ENCODE data around the gene LAYN. TPM values are rescaled to one million over a fixed set of nuclear protein-coding genes. Genes with fewer than 3 reads are reported as not detected.

The LAYN gene
- total and polyA plus RNA-seq, 9 of the 15 experiments (the other 6 are each of a cell fraction or from before 2014, with no cell fraction given): not detected

DNA sequence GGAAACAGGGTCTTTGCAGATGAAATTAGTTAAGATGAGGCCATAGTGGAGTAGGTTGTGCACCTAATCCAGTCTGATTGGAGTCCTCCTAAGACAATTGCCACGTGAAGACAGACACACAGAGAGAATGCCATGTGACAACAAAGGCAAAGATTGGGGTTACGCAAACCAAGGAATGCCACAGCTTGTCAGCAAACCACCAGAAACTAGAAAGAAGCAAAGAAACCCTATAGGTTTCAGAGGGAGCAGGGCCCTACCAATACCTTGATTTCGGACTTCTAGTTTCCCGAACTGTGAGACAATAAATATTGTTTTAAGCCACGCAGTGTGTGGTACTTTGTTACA lies 8.2 kb upstream of the LAYN start:
- Histone ChIP-seq H2AFZ (ENCODE audit: low read depth, low read length) (no peak overlapping the region), H3K9ac (ENCODE audit: insufficient read depth in 1 of 2, low read depth in 2 of 2, low read length in 2 of 2) (no peak overlapping the region), H3K27ac (ENCODE audit: extremely low read depth, low read depth, low read length) (no peak overlapping the region), H3K79me2 (ENCODE audit: control insufficient read depth, insufficient read depth, low read length) (no peaks in the 10 kb centered on the region), H3K9me1 (ENCODE audit: control insufficient read depth, insufficient read depth, low read length) (no peaks in the 10 kb centered on the region), H3K36me3 (ENCODE audit: control insufficient read depth, insufficient read depth, low read length) (no peaks in the 10 kb centered on the region), H3K4me1 (replicated peaks in 1 of 2; ENCODE audit: control insufficient read depth in 2 of 2, insufficient read depth in 2 of 2, low read length in 2 of 2) (no peaks in the 10 kb centered on the region), H4K20me1 (replicated peaks; ENCODE audit: control insufficient read depth, insufficient read depth, low read length) (no peaks in the 10 kb centered on the region), H3K4me2 (ENCODE audit: insufficient read depth, low read length) (no peak overlapping the region), H3K9me3 (replicated peaks; ENCODE audit: control insufficient read depth, insufficient read depth, low read depth, low read length) (no peaks in the 10 kb centered on the region), H3K27me3 (ENCODE audit: control insufficient read depth in 2 of 2, insufficient read depth in 2 of 2, low read length in 2 of 2) (peaks cover 6 to 12% of the 10 kb centered on the region in 2 experiments; a peak in 3 of 5 replicates), H3K4me3 (no peak overlapping the region)
- intact Hi-C loops (cut with micrococcal nuclease) (no loop called here), in situ Hi-C loops (cut with MboI) (no loop called here)
- POLR2A ChIA-PET: interaction anchor here (1.1 kb wide), 1 partner anchor 10 kb away, joined by 4 read pairs; no protein-coding TSS in a partner anchor
- DNase-seq (ENCODE audit: extremely low read depth in 1 of 4, low spot score in 3 of 4) (no peak), ATAC-seq (no peak), FAIRE-seq (no peak)
- CTCF ChIA-PET (ENCODE audit: low intra/inter-chr PET ratio): no interaction called here
- 1% methylated on average over 5 of the region's 5 CpGs for WGBS (ENCODE audit: insufficient coverage, low coverage, missing lambda C conversion rate)
- no TSS peak for BruUV-seq (replicated peaks)
- TF ChIP-seq HMG20B (CRISPR knock-in tag; IDR thresholded peaks at IDR 0.05) (no peak), PURB (CRISPR knock-in tag; IDR thresholded peaks at IDR 0.05; ENCODE audit: low read depth) (no peak), WHSC1 (IDR thresholded peaks at IDR 0.05; ENCODE audit: low read length) (no peak), PYGO2 (tag; IDR thresholded peaks at IDR 0.05) (no peak), LARP7 (IDR thresholded peaks at IDR 0.05) (no peak), MYBL2 (IDR thresholded peaks at IDR 0.05; ENCODE audit: low read depth) (no peak), MYBL2 (CRISPR knock-in tag; IDR thresholded peaks at IDR 0.05; ENCODE audit: borderline replicate concordance) (no peak), SMAD3 (CRISPR knock-in tag; conservative IDR thresholded peaks at IDR 0.05) (no peak), ARID2 (IDR thresholded peaks at IDR 0.05) (no peak), FOXM1 (IDR thresholded peaks at IDR 0.05; ENCODE audit: low read depth) (no peak), FOXM1 (CRISPR knock-in tag; IDR thresholded peaks at IDR 0.05; ENCODE audit: low read depth) (no peak), SNIP1 (IDR thresholded peaks at IDR 0.05; ENCODE audit: low read depth) (no peak), ZNF140 (CRISPR knock-in tag; IDR thresholded peaks at IDR 0.05) (no peak), ELF2 (CRISPR knock-in tag; IDR thresholded peaks at IDR 0.05) (no peak), MCM5 (IDR thresholded peaks at IDR 0.05; ENCODE audit: low read depth) (no peak), MAFF (IDR thresholded peaks at IDR 0.05; ENCODE audit: low read length) (no peak), GATAD2B (IDR thresholded peaks at IDR 0.05; ENCODE audit: borderline replicate concordance) (no peak), PTTG1 (tag; IDR thresholded peaks at IDR 0.05; ENCODE audit: low read depth) (no peak), SRSF1 (IDR thresholded peaks at IDR 0.05; ENCODE audit: low read depth, low read length) (no peak)
- TF ChIP-seq, protein P1, sequence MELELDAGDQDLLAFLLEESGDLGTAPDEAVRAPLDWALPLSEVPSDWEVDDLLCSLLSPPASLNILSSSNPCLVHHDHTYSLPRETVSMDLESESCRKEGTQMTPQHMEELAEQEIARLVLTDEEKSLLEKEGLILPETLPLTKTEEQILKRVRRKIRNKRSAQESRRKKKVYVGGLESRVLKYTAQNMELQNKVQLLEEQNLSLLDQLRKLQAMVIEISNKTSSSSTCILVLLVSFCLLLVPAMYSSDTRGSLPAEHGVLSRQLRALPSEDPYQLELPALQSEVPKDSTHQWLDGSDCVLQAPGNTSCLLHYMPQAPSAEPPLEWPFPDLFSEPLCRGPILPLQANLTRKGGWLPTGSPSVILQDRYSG (tag; conservative IDR thresholded peaks at IDR 0.05; ENCODE audit: low read depth): no peak
- TF ChIP-seq, protein P2, sequence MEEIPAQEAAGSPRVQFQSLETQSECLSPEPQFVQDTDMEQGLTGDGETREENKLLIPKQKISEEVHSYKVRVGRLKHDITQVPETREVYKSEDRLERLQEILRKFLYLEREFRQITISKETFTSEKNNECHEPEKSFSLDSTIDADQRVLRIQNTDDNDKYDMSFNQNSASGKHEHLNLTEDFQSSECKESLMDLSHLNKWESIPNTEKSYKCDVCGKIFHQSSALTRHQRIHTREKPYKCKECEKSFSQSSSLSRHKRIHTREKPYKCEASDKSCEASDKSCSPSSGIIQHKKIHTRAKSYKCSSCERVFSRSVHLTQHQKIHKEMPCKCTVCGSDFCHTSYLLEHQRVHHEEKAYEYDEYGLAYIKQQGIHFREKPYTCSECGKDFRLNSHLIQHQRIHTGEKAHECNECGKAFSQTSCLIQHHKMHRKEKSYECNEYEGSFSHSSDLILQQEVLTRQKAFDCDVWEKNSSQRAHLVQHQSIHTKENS (CRISPR knock-in tag; IDR thresholded peaks at IDR 0.05): no peak
- TF ChIP-seq, protein P3, sequence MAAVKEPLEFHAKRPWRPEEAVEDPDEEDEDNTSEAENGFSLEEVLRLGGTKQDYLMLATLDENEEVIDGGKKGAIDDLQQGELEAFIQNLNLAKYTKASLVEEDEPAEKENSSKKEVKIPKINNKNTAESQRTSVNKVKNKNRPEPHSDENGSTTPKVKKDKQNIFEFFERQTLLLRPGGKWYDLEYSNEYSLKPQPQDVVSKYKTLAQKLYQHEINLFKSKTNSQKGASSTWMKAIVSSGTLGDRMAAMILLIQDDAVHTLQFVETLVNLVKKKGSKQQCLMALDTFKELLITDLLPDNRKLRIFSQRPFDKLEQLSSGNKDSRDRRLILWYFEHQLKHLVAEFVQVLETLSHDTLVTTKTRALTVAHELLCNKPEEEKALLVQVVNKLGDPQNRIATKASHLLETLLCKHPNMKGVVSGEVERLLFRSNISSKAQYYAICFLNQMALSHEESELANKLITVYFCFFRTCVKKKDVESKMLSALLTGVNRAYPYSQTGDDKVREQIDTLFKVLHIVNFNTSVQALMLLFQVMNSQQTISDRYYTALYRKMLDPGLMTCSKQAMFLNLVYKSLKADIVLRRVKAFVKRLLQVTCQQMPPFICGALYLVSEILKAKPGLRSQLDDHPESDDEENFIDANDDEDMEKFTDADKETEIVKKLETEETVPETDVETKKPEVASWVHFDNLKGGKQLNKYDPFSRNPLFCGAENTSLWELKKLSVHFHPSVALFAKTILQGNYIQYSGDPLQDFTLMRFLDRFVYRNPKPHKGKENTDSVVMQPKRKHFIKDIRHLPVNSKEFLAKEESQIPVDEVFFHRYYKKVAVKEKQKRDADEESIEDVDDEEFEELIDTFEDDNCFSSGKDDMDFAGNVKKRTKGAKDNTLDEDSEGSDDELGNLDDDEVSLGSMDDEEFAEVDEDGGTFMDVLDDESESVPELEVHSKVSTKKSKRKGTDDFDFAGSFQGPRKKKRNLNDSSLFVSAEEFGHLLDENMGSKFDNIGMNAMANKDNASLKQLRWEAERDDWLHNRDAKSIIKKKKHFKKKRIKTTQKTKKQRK (IDR thresholded peaks at IDR 0.05; ENCODE audit: borderline replicate concordance, low read depth, low read length): no peak

Measured in K562 (cell line).